Measurements from ENCODE around the gene SPR. TPM values are rescaled to one million over a fixed set of nuclear protein-coding genes. Genes with fewer than 3 reads are reported as not detected.

SPR gene
- total RNA-seq, 1 donor from 2014 or later = 24.2 TPM

- H3K36me3 Mint-ChIP-seq (ENCODE audit: insufficient read depth) = no peaks in the 10 kb centered on the region
- H3K27ac Mint-ChIP-seq = no peak overlapping the region
- H3K27me3 Mint-ChIP-seq = peaks cover 31% of the 10 kb centered on the region
- H3K4me1 Mint-ChIP-seq (ENCODE audit: low read depth) = peaks cover 10% of the 10 kb centered on the region
- peak; percentile 62 for DNase-seq (ENCODE audit: low spot score, unreplicated experiment)
- no peak overlapping the region for H3K4me3 Mint-ChIP-seq (ENCODE audit: low read depth)
- TF ChIP-seq CTCF (IDR thresholded peaks at IDR 0.05; ENCODE audit: unreplicated experiment) = no peak
- no peaks in the 10 kb centered on the region for H3K9me3 Mint-ChIP-seq (ENCODE audit: low read depth)
These were observed 3.7 kb upstream of the SPR start for GRCh38 chr2:72883356-72883962.

- Mint-ChIP-seq H3K4me1 (ENCODE audit: low read depth) (peaks cover 14% of the 10 kb centered on the region), H3K27ac (peak overlapping the region; percentile 81), H3K36me3 (ENCODE audit: insufficient read depth) (peaks cover 6% of the 10 kb centered on the region), H3K4me3 (ENCODE audit: low read depth) (peak overlapping the region; percentile 78), H3K27me3 (peaks cover 21% of the 10 kb centered on the region), H3K9me3 (ENCODE audit: low read depth) (no peaks in the 10 kb centered on the region)
- no peak for TF ChIP-seq CTCF (IDR thresholded peaks at IDR 0.05; ENCODE audit: unreplicated experiment)
- DNase-seq (ENCODE audit: low spot score, unreplicated experiment) = no peak
These were observed 640 bp upstream of the SPR start for GRCh38 chr2:72886505-72887031.

GRCh38 chr2:72887740-72888437 lies 681 bp downstream of the SPR start:
- TF ChIP-seq CTCF (IDR thresholded peaks at IDR 0.05; ENCODE audit: unreplicated experiment) = peak; percentile 95
- Mint-ChIP-seq H3K4me3 (ENCODE audit: low read depth) (peak overlapping the region; percentile 78), H3K4me1 (ENCODE audit: low read depth) (peaks cover 14% of the 10 kb centered on the region), H3K36me3 (ENCODE audit: insufficient read depth) (peaks cover 6% of the 10 kb centered on the region), H3K27ac (peak overlapping the region; percentile 78), H3K27me3 (peaks cover 15% of the 10 kb centered on the region), H3K9me3 (ENCODE audit: low read depth) (no peaks in the 10 kb centered on the region)
- peak; percentile 93 for DNase-seq (ENCODE audit: low spot score, unreplicated experiment)

GRCh38 chr2:72888438-72889202 lies 1.4 kb downstream of the SPR start:
- Mint-ChIP-seq H3K27ac (no peak overlapping the region), H3K9me3 (ENCODE audit: low read depth) (no peaks in the 10 kb centered on the region), H3K4me1 (ENCODE audit: low read depth) (peaks cover 14% of the 10 kb centered on the region), H3K4me3 (ENCODE audit: low read depth) (peak overlapping the region; percentile 78), H3K27me3 (peaks cover 10% of the 10 kb centered on the region), H3K36me3 (ENCODE audit: insufficient read depth) (peaks cover 6% of the 10 kb centered on the region)
- DNase-seq (ENCODE audit: low spot score, unreplicated experiment) = no peak
- no peak for TF ChIP-seq CTCF (IDR thresholded peaks at IDR 0.05; ENCODE audit: unreplicated experiment)

GRCh38 chr2:72889991-72890390 lies 2.8 kb downstream of the SPR start:
- TF ChIP-seq CTCF (IDR thresholded peaks at IDR 0.05; ENCODE audit: unreplicated experiment) = no peak
- Mint-ChIP-seq H3K27ac (no peak overlapping the region), H3K4me3 (ENCODE audit: low read depth) (no peak overlapping the region), H3K27me3 (peaks cover 11% of the 10 kb centered on the region), H3K9me3 (ENCODE audit: low read depth) (no peaks in the 10 kb centered on the region), H3K36me3 (ENCODE audit: insufficient read depth) (peaks cover 6% of the 10 kb centered on the region), H3K4me1 (ENCODE audit: low read depth) (peaks cover 14% of the 10 kb centered on the region)
- DNase-seq (ENCODE audit: low spot score, unreplicated experiment) = no peak
